ENCODE measurements around the gene DIPK2B. TPM values are rescaled to one million over a fixed set of nuclear protein-coding genes. Genes with fewer than 3 reads are reported as not detected.

The DIPK2B gene
- total RNA-seq, 5 donors from 2014 or later (not counting 1 experiment from before 2014, with no cell fraction given) = not detected

DNA sequence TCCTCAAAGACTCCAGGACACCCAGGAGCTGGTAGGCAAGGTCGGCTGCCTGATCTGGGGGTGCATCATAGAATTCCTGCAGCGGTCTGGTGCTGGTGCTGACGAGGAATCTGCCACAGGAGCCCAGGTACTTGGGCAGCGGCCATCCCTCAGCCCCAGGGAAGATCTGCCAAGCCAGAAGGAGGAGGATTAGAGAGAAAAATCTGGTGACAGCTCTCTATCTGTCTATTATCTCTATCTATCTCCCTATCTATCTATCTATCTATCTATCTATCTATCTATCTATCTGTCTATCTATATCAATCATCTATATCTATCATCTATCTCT lies 46.7 kb downstream of the DIPK2B start:
- no peak overlapping the region for H3K27ac ChIP-seq (ENCODE audit: low read length)
- DNase-seq = no peak
- CTCF ChIA-PET = no interaction called here
- Mint-ChIP-seq H3K27ac (no peak overlapping the region), H3K4me3 (no peak overlapping the region), H3K36me3 (no peaks in the 10 kb centered on the region), H3K9me3 (no peaks in the 10 kb centered on the region), H3K4me1 (no peaks in the 10 kb centered on the region), H3K27me3 (peaks cover 0 to 15% of the 10 kb centered on the region in 2 donors)
- no peak for ATAC-seq (replicated peaks in 1 of 4)
- 93% methylated on average over 3 of the region's 4 CpGs for WGBS (ENCODE audit: insufficient coverage)
- H3K27me3 ChIP-seq (replicated peaks in 1 of 2; ENCODE audit: control insufficient read depth in 2 of 2, extremely low read depth in 1 of 2, insufficient read depth in 2 of 2, low read length in 1 of 2) = no peaks in the 10 kb centered on the region
- H3K36me3 ChIP-seq (ENCODE audit: control insufficient read depth in 2 of 2, extremely low read depth in 1 of 2, insufficient read depth in 1 of 2, low read length in 1 of 2) = no peaks in the 10 kb centered on the region
- no peak overlapping the region for H3K4me3 ChIP-seq (ENCODE audit: control insufficient read depth in 1 of 2, extremely low read depth in 1 of 2, low read length in 1 of 2)
- POLR2A ChIA-PET = no interaction called here
- H3K9me3 ChIP-seq = no peaks in the 10 kb centered on the region
- H3K4me1 ChIP-seq (ENCODE audit: control insufficient read depth in 1 of 2, extremely low read depth in 1 of 2, insufficient read depth in 2 of 2, low read length in 2 of 2) = no peaks in the 10 kb centered on the region
